Memory B cell (primary cell): ENCODE measurements around the gene MAGEC1.
"Not testable (repeated sequence)": the region's sequence is repeated elsewhere in the genome, so short reads cannot be mapped to it uniquely, and the experiment has no call there.

ENCODE experiments used
- ATAC-seq: fragments of 150-1000 bp; cut with Tn5 transposase; 2 replicates; pipeline ENCODE4 v1.10.0; 2021; ENCODE audit warnings: low read depth, mild to moderate bottlenecking, moderate library complexity
- DNase-seq, 2 donors: peaks; one replicate each; pipeline ENCODE4 v3.0.0; 2022; ENCODE audit warnings: low spot score in 2 of 2
- H3K27ac Mint-ChIP-seq: one replicate; pipeline ENCODE4 v1.8.0; 2022; ENCODE audit warnings: mild to moderate bottlenecking, moderate library complexity, mixed read lengths
- H3K27me3 Mint-ChIP-seq: one replicate; pipeline ENCODE4 v1.8.0; 2022; ENCODE audit warnings: mixed read lengths
- H3K36me3 Mint-ChIP-seq: one replicate; pipeline ENCODE4 v1.8.0; 2022; ENCODE audit warnings: mild to moderate bottlenecking, mixed read lengths
- H3K4me1 Mint-ChIP-seq: one replicate; pipeline ENCODE4 v1.8.0; 2022; ENCODE audit warnings: mixed read lengths
- H3K4me3 Mint-ChIP-seq: one replicate; pipeline ENCODE4 v1.8.0; 2022; ENCODE audit warnings: mild to moderate bottlenecking, moderate library complexity, mixed read lengths
- H3K9me3 Mint-ChIP-seq: one replicate; pipeline ENCODE4 v1.8.0; 2022; ENCODE audit warnings: mixed read lengths

Gene MAGEC1

GRCh38 chrX:141903400-141904155, at the start of gene MAGEC1:
TSS of gene MAGEC1 (plus strand) at chrX:141903894. CDS start at chrX:141905073, 1,179 bp downstream.
- no peak within 1 kb of the TSS for H3K27ac Mint-ChIP-seq
- no peaks in the 10 kb centered on the region for H3K27me3 Mint-ChIP-seq
- H3K9me3 Mint-ChIP-seq = peaks cover 7% of the 10 kb centered on the region
- peaks cover 2% of the 10 kb centered on the region for H3K36me3 Mint-ChIP-seq
- no peak within 1 kb of the TSS for H3K4me3 Mint-ChIP-seq
- DNase-seq = no peak
- H3K4me1 Mint-ChIP-seq = no peaks in the 10 kb centered on the region
- ATAC-seq = no peak

GRCh38 chrX:141857479-141857878, 46.2 kb upstream of the MAGEC1 start:
- H3K27ac Mint-ChIP-seq = no peak overlapping the region
- no peaks in the 10 kb centered on the region for H3K4me1 Mint-ChIP-seq
- H3K27me3 Mint-ChIP-seq = no peaks in the 10 kb centered on the region
- ATAC-seq (no peak), DNase-seq (no peak)
- H3K4me3 Mint-ChIP-seq = no peak overlapping the region
- H3K9me3 Mint-ChIP-seq = peaks cover 2% of the 10 kb centered on the region
- H3K36me3 Mint-ChIP-seq = no peaks in the 10 kb centered on the region

DNA sequence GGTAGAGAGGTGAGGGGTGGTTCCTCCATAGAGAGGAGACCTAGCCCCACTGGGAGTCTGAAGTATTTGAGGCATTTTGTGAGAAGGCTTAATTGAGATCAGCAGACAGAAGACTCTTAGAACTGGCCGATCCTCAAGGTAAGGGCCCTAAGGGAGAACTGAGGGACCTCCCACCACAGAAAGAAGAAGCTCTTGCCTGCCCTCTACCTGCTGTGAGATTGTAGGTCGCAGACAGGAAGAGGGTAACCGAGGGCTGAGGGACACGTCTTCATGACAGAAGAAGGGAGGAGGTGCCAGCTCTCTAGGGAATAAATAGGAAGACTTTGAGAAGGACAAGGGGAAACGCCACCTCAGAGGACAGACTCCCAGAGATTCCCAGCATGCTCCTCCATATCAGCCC, 24.1 kb upstream of the MAGEC1 start:
- Mint-ChIP-seq H3K27ac (no peak overlapping the region), H3K4me1 (no peaks in the 10 kb centered on the region), H3K9me3 (no peaks in the 10 kb centered on the region), H3K36me3 (no peaks in the 10 kb centered on the region), H3K27me3 (no peaks in the 10 kb centered on the region), H3K4me3 (no peak overlapping the region)
- no peak for ATAC-seq
- no peak for DNase-seq

DNA sequence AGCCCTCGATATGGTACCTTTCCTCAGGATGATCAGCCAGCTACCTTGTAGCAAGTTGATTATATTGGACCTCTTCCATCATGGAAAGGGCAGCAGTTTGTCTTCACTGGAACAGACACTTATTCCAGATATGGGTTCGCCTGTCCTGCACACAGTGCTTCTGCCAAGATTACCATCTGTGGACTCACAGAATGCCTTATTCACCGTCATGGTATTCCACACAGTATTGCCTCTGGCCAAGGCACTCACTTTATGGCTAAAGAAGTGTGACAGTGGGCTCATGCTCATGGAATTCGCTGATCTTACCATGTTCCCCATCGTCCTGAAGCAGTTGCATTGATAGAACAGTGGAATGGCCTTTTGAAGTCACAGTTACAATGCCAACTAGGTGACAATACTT, 14.9 kb upstream of the MAGEC1 start:
- H3K9me3 Mint-ChIP-seq, H3K27me3 Mint-ChIP-seq, H3K36me3 Mint-ChIP-seq: not testable (repeated sequence)

DNA sequence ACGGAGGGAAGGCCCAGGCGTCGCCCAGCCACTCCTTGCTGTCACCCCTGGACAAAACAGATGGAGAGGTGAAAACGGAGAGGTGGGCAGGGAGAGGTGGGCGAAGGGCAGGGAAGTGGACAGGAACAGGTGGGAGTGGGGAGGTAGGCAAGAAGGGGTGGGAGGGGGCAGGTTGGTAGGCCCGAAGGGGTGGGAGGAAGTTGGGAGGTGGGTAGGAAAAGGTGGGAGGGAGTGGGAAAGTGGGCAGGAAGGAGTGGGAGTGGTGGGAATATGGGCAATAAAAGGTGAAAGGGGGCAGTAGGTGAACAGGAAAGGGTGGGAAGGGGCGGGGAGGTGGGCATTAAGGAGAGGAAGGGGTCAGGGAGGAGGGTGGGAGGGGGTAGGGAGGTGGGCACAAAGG, 9.0 kb upstream of the MAGEC1 start:
- Mint-ChIP-seq H3K4me1 (no peaks in the 10 kb centered on the region), H3K9me3 (peaks cover 2% of the 10 kb centered on the region), H3K4me3 (no peak overlapping the region), H3K27ac (no peak overlapping the region), H3K27me3 (no peaks in the 10 kb centered on the region), H3K36me3 (no peaks in the 10 kb centered on the region)
- no peak for ATAC-seq
- DNase-seq = no peak

More for the DNA sequence above, 14.9 kb upstream of the MAGEC1 start:
- ATAC-seq, H3K4me3 Mint-ChIP-seq, DNase-seq, H3K27ac Mint-ChIP-seq, H3K4me1 Mint-ChIP-seq: not testable (repeated sequence)

GRCh38 chrX:141897690-141898089, 6.0 kb upstream of the MAGEC1 start:
- H3K36me3 Mint-ChIP-seq = no peaks in the 10 kb centered on the region
- no peak for ATAC-seq

GRCh38 chrX:141902366-141902765, 1.3 kb upstream of the MAGEC1 start:
- no peak for DNase-seq
- peaks cover 6% of the 10 kb centered on the region for H3K9me3 Mint-ChIP-seq
- H3K27me3 Mint-ChIP-seq = no peaks in the 10 kb centered on the region
- H3K4me3 Mint-ChIP-seq = no peak overlapping the region
- H3K4me1 Mint-ChIP-seq = no peaks in the 10 kb centered on the region
- H3K36me3 Mint-ChIP-seq = peaks cover under 1% of the 10 kb centered on the region
- no peak overlapping the region for H3K27ac Mint-ChIP-seq
- ATAC-seq = no peak

More at GRCh38 chrX:141897690-141898089, 6.0 kb upstream of the MAGEC1 start:
- Mint-ChIP-seq H3K27me3 (no peaks in the 10 kb centered on the region), H3K4me3 (no peak overlapping the region), H3K27ac (no peak overlapping the region), H3K9me3 (peaks cover 2% of the 10 kb centered on the region), H3K4me1 (no peaks in the 10 kb centered on the region)
- no peak for DNase-seq

DNA sequence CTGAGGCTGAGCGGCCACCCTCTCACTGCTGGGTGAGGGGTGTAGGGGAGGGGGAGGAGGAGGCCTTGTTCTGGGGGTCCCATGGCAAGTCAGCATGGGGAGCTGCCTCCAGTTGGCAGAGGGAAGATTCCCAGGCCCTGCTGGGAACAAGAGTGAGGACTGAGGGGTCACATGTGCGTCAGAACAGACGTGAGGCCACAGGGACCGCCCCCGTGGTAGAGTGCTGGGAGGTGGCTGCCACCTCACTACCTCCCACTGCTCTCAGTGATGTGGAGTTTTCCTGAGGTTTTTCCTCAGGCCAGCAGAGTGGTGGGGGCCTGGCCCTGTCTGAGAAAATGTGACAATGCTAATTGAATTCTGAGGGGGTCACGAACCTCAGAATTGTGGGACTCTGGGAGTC, 568 bp downstream of the MAGEC1 start:
- Mint-ChIP-seq H3K9me3 (peaks cover 7% of the 10 kb centered on the region), H3K27ac (no peak overlapping the region), H3K4me1 (no peaks in the 10 kb centered on the region), H3K27me3 (no peaks in the 10 kb centered on the region), H3K36me3 (peaks cover 2% of the 10 kb centered on the region), H3K4me3 (no peak overlapping the region)
- DNase-seq (no peak), ATAC-seq (no peak)

GRCh38 chrX:141917801-141918200, 14.1 kb downstream of the MAGEC1 start:
- Mint-ChIP-seq H3K27ac (no peak overlapping the region), H3K36me3 (no peaks in the 10 kb centered on the region), H3K27me3 (no peaks in the 10 kb centered on the region), H3K4me3 (no peak overlapping the region), H3K4me1 (no peaks in the 10 kb centered on the region), H3K9me3 (no peaks in the 10 kb centered on the region)
- DNase-seq (no peak), ATAC-seq (no peak)

GRCh38 chrX:141924293-141924692, 20.6 kb downstream of the MAGEC1 start:
- DNase-seq = no peak
- no peak overlapping the region for H3K27ac Mint-ChIP-seq
- peaks cover 1% of the 10 kb centered on the region for H3K9me3 Mint-ChIP-seq
- H3K4me1 Mint-ChIP-seq = no peaks in the 10 kb centered on the region
- no peak overlapping the region for H3K4me3 Mint-ChIP-seq
- no peaks in the 10 kb centered on the region for H3K36me3 Mint-ChIP-seq
- no peaks in the 10 kb centered on the region for H3K27me3 Mint-ChIP-seq
- ATAC-seq = no peak

DNA sequence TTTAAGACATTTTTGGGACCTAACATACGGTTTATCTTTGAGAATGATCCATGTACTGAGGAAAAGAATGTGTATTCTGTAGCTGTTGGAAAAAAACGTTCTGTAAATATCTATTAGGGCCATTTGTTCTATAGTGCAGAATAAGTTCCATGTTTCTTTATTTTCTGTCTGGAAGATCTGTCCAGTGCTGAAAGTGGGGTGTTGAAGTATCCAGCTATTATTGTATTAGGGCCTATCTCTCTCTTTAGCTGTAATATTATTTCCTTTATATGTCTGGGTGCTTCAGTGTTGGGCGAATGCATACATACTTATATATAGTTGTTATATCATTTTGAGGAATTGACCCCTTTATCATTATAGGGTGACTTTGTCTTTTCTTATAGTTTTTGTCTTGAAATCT, 24.7 kb downstream of the MAGEC1 start:
- H3K27ac Mint-ChIP-seq = no peak overlapping the region
- DNase-seq (no peak), ATAC-seq (no peak)
- H3K4me1 Mint-ChIP-seq = no peaks in the 10 kb centered on the region
- no peaks in the 10 kb centered on the region for H3K36me3 Mint-ChIP-seq
- H3K9me3 Mint-ChIP-seq = no peaks in the 10 kb centered on the region
- no peaks in the 10 kb centered on the region for H3K27me3 Mint-ChIP-seq
- H3K4me3 Mint-ChIP-seq = no peak overlapping the region

GRCh38 chrX:141934059-141934641, 30.5 kb downstream of the MAGEC1 start:
- Mint-ChIP-seq H3K4me3 (no peak overlapping the region), H3K27ac (no peak overlapping the region), H3K9me3 (peaks cover 2% of the 10 kb centered on the region), H3K4me1 (no peaks in the 10 kb centered on the region), H3K36me3 (no peaks in the 10 kb centered on the region), H3K27me3 (no peaks in the 10 kb centered on the region)
- DNase-seq = no peak
- no peak for ATAC-seq

DNA sequence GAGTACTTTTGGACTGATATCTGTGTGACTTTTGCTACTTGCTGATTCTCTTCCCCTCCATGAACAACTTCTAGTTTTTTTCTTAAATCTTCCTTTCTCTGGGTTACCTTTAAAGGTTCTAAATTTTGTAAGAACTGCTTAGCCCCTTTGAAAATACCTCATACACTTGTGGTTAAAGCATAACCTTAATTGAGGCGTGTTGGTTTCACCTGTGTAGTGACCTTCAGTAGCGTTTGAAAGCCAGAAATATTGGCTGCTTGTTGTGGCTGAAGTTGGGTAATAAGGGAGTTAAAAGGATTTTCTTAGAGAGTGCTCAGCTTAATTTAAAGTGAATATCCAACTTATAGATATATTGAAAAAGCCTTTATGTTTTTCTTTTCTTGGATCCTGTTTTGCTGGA, 32.0 kb downstream of the MAGEC1 start:
- ATAC-seq (no peak), DNase-seq (no peak)
- Mint-ChIP-seq H3K27me3 (no peaks in the 10 kb centered on the region), H3K4me1 (no peaks in the 10 kb centered on the region), H3K4me3 (no peak overlapping the region), H3K36me3 (no peaks in the 10 kb centered on the region), H3K27ac (no peak overlapping the region), H3K9me3 (peaks cover 2% of the 10 kb centered on the region)

DNA sequence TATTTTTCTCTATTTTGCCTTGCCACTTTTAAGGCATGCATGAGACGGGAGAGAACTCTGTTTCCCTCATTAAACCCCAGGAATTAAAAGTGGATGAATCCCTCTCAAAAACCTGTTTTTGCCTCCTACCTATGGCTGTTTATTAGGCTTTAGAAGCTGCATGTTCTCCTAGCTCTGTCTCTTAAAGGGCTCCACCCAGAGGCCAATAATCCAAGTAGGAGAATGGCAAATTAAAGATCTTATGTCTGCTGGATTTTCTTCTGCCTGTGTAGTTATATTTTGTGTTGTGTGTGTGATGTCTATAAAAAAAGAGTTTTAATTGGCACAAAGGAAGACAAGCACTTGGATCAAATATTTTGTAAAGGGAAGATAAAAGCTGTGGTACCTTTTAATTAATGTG, 32.4 kb downstream of the MAGEC1 start:
- no peaks in the 10 kb centered on the region for H3K27me3 Mint-ChIP-seq
- H3K9me3 Mint-ChIP-seq = peaks cover 2% of the 10 kb centered on the region

GRCh38 chrX:141941234-141941633, 37.5 kb downstream of the MAGEC1 start:
- DNase-seq = no peak
- Mint-ChIP-seq H3K27me3 (no peaks in the 10 kb centered on the region), H3K27ac (no peak overlapping the region), H3K9me3 (peaks cover under 1% of the 10 kb centered on the region), H3K36me3 (no peaks in the 10 kb centered on the region), H3K4me1 (no peaks in the 10 kb centered on the region), H3K4me3 (no peak overlapping the region)
- no peak for ATAC-seq

More for the DNA sequence above, 32.4 kb downstream of the MAGEC1 start:
- Mint-ChIP-seq H3K36me3 (no peaks in the 10 kb centered on the region), H3K4me3 (no peak overlapping the region), H3K4me1 (no peaks in the 10 kb centered on the region), H3K27ac (no peak overlapping the region)
- DNase-seq = no peak
- ATAC-seq = no peak
